Measurements from ENCODE around the gene SNAPC4.

DNA sequence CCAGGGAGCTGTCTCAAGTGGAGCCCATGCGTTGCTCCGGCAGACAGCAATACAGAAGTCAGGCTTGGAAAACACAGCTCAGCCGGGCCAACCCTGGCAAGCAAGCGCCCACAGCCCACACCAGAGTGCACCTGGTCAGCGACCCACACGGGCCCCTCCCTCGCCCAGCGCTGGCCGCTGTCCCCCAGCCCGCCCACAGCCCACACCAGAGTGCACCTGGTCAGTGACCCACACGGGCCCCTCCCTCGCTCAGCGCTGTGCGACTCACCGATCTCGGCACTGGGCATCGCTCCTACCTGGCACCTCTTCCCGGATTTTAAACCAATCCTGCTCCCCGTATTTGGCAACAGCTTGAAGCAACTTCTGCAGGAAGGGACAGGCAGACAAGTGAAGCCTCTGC lies 12.8 kb downstream of the SNAPC4 start:
- TF ChIP-seq EP300 (IDR thresholded peaks at IDR 0.05; ENCODE audit: borderline replicate concordance): no peak
- TF ChIP-seq EGR1 (IDR thresholded peaks at IDR 0.05): no peak
- no peak for TF ChIP-seq USF1 (IDR thresholded peaks at IDR 0.05)
- TF ChIP-seq TAF1 (IDR thresholded peaks at IDR 0.05; ENCODE audit: low read depth): no peak
- TF ChIP-seq CEBPB (IDR thresholded peaks at IDR 0.05): no peak
- no peak for TF ChIP-seq ZBTB7A (IDR thresholded peaks at IDR 0.05; ENCODE audit: low read depth)
